NOMO-1 treated with dmso at 0.1 percent for 144 hours (cell line): ENCODE results near the gene PPP1R8.
"Not testable (repeated sequence)": the region's sequence is repeated elsewhere in the genome, so short reads cannot be mapped to it uniquely, and the experiment has no call there.

Source experiments
- DNase-seq: peaks from one replicate; lab custom pipeline; 2025; ENCODE audit not compliant: unreplicated experiment; lab: John Stamatoyannopoulos, UW

The PPP1R8 gene

GRCh38 chr1:27869719-27870085 is 39.1 kb downstream of the PPP1R8 start:
- DNase-seq = no peak

DNA sequence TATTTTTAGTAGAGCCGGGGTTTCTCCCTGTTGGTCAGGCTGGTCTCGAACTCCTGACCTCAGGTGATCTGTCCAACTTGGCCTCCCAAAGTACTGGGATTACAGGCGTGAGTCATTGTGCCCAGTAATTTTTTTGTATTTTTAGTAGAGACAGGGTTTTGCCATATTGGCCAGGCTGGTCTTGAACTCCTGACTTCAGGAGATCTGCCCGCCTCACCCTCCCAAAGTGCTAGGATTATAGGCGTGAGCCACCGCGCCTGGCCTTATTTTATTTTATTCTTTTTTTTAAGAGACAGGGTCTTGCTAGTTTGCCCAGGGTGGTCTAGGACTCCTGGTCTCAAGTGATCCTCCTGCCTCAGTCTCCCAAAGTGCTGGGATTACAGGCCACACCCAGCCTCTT is 40.5 kb downstream of the PPP1R8 start:
- DNase-seq = not testable (repeated sequence)

DNA sequence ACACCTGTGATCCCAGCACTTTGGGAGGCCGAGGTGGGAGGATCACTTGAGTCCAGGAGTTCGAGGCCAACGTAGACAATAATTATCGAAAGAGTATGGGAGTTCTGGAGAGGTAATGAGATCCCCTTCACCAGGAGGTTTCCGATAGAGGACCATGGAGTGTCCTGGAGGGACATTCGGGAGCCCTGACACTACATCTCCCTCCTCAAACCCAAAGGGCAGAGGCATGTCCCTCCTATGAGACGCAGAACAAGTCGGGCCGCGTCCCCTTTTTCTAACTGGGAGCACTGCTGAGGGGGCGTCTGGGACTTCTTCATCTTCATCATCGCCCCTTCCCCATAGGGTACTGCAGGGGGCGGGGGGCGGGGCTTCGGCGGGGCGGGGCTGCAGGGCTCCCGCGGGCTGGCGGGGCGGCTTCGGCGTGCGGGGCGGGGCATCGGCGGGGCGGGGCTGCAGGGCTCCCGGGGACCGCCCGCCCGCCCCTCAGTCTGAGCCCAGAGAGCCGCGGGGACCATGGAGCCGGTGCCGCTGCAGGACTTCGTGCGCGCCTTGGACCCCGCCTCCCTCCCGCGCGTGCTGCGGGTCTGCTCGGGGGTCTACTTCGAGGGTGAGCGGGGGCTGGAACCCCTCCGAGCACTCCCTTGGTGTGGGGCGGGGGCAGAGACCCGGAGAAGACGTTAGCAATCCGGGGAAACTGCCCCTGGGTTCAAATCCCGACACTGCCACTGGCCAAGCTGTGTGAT is 41.6 kb downstream of the PPP1R8 start, which contains the start of gene THEMIS2:
Gene THEMIS2 (plus strand): TSS at position 486 of the 743 bp plus-strand sequence. CDS start 28 bp downstream, at position 514.
- peak; percentile 22 for DNase-seq

DNA sequence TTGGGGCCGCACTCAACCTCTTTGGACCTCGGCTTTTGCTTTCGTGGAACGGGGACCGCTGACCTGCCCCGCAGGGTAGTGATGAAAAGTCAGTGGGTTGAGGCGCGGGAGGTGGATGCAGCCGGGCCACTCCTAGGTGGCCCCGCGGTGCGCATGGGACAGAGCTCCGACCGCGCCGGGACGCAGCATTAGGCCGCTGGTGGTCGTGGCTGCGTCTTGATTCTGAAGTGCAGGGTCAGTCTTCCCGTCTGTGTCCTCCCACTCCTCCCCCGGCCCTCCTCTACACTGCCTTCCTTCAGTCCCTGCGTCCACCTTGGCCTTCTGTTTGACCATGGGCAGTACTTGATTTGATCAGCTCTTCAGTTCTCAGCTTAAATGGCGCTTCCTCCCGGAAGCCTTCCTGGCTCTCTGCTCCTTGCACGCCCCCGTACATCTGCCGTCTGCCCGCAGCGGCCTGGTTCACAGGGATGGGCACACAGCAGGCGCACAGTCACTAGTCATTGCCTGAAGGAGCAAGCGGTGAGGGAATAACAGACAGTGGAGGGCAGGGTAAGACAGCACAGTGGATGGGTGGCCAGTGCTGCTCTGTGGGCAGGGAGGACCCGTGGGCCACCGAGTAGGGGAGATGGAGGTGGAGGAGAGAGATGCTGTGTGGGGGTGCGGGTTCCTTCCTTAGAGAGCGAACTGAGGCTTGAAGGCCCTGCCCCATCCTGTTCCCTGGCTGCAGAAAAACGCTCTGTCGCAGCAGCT is 42.4 kb downstream of the PPP1R8 start:
- DNase-seq = no peak

- peak; percentile 32 for DNase-seq
These were observed 43.2 kb downstream of the PPP1R8 start for GRCh38 chr1:27873671-27874384.

DNA sequence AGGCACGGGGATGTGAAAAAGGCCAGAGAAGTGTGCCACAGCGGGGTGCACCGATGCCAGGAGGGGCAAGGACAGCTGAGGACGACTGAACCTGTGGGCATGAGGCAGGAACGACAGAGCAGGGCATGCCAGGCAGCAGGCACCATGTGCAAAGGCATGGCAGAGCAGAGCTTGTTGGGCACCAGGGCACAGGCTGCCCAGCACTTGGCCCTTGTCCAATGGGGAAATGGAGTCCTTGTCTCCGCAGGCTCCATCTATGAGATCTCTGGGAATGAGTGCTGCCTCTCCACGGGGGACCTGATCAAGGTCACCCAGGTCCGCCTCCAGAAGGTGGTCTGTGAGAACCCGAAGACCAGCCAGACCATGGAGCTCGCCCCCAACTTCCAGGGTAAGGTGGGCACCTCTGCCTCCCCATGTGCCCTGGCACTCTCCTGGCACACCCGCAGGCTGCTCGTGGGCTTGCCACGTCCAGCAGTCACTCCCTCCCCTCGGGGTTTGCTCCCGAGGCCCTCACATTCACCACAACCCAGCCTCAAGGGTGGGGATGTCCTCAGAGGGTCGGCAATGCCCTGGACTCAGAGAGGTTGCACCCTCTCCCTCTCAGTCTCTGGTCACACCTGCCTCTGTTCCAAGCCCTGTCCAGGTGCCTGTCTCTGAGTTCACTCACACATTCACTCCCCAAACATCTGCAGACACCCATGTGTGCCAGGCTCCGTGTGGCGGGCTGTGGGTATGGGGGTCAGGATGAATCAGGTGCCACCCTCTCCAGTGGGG is 45.9 kb downstream of the PPP1R8 start:
- no peak for DNase-seq

DNA sequence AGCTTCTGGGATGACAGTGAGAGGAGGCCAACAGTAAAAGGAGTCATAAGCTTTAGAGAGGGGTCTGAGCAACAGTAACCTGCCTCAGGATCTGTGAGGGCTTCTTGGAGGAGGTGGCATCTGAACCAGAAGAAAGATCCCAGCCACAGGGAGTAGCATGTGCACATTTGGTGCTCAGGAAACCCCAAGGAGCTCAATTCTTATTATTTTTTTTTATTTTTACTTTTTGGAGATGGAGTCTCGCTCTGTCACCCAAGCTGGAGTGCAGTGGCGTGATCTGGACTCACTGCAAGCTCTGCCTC is 46.5 kb downstream of the PPP1R8 start:
- DNase-seq = no peak

DNA sequence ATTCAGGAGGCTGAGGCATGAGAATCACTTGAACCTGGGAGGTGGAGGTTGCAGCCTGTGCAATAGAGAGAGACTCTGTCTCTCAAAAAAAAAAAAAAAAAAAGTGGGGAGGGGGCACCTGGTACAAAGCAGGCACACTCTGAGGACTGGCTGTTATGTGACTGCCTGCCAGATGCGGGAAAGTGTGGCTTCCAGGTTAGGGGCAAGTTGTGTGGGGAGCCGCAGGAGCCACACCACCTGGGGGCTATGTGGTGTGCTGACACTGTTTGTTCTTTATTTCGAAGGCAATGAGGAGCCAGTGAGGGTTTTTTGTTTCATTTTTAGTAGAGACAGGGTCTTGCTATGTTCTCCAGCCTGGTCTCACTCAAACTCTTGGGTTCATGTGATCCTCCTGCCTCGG is 47.5 kb downstream of the PPP1R8 start:
- no peak for DNase-seq

GRCh38 chr1:27878787-27879335 is 48.3 kb downstream of the PPP1R8 start:
- DNase-seq = no peak

DNA sequence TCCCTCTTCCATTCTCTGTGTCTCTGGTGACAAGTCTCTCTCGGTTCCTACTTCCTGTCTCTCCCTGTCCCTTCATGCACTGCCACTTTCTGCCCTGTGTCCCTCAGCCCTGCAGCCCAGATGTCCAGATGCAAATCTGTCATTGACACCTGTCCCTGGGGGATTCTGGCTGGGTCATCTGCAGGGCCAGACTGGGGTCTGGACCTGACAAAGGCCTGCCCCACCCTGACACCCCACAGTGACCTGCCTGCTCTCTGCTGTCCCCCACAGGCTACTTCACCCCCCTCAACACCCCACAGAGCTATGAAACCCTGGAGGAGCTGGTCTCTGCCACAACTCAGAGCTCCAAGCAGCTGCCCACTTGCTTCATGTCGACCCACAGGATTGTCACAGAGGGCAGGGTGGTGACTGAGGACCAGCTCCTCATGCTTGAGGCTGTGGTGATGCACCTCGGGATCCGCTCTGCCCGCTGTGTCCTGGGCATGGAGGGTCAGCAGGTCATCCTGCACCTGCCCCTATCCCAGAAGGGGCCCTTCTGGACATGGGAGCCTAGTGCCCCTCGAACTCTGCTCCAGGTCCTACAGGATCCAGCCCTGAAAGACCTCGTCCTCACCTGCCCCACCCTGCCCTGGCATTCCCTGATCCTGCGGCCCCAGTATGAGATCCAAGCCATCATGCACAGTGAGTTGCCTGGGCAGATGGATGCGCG is 48.9 kb downstream of the PPP1R8 start:
- no peak for DNase-seq

DNA sequence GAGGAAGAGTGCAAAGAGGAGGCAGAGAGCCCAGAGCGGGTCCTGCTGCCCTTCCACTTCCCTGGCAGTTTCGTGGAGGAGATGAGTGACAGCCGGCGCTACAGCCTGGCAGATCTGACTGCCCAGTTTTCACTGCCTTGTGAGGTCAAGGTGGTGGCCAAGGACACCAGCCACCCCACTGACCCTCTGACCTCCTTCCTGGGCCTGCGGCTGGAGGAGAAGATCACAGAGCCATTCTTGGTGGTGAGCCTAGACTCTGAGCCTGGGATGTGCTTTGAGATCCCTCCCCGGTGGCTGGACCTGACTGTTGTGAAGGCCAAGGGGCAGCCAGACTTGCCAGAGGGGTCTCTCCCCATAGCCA is 51.9 kb downstream of the PPP1R8 start:
- no peak for DNase-seq

- DNase-seq = no peak
These were observed 53.0 kb downstream of the PPP1R8 start for GRCh38 chr1:27883536-27883935.

GRCh38 chr1:27884006-27884954 is 53.7 kb downstream of the PPP1R8 start:
- no peak for DNase-seq

- DNase-seq = peak; percentile 82
These were observed 54.5 kb downstream of the PPP1R8 start for GRCh38 chr1:27885114-27885528.

DNA sequence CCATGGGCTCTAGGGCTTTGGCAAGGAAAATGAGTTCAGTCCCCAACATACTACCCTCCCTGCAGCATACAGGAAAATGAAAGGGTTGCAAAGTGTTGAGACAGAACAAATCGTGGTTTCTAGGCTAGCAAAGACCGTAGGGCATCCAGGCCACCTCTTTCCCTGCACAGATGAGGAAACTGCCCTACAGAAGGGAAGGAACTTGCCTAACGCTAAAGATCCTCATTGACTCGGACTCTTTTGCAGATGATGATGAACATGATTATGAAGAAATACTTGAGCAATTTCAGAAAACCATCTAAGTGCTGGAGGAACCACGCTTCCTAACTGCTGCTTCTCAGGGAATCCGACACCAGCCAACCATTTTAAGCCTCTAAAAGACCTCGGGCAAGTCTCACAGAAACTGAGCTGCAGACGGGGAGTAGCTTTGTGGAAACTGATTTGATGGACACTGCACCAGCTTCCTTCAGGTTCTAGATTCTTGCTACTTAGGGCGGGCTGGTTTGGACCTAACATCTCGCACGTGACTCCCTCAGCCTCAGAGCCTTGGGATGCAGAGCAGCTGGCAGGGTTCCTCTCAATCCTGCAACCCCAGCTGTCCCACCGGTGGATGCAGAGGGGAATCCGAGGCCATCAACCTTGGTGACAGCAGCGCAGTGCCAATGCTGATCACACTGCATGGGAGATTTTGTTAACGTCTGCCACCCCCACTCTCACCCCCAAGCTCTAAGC is 55.2 kb downstream of the PPP1R8 start:
- peak; percentile 89 for DNase-seq

GRCh38 chr1:27886353-27886679 is 55.7 kb downstream of the PPP1R8 start:
- DNase-seq = no peak

DNA sequence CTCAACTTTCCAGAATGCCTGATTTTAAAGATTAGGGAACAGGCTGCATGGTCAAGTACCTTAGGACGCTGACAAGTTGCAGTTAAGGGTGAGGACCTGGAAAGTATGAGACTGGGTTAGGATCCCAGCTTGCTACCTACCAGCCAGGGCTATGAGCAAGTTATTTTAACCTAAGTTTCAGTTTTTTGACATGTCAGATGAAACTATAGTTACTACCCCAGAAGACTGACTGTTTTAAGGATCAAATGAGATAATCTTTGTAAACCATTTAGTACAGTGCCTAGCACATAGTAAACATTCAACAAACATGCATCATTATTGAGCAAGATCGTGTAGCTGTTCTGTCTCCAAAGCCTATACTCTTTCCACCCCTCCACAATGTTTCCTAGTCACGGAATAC is 56.2 kb downstream of the PPP1R8 start:
- no peak for DNase-seq

DNA sequence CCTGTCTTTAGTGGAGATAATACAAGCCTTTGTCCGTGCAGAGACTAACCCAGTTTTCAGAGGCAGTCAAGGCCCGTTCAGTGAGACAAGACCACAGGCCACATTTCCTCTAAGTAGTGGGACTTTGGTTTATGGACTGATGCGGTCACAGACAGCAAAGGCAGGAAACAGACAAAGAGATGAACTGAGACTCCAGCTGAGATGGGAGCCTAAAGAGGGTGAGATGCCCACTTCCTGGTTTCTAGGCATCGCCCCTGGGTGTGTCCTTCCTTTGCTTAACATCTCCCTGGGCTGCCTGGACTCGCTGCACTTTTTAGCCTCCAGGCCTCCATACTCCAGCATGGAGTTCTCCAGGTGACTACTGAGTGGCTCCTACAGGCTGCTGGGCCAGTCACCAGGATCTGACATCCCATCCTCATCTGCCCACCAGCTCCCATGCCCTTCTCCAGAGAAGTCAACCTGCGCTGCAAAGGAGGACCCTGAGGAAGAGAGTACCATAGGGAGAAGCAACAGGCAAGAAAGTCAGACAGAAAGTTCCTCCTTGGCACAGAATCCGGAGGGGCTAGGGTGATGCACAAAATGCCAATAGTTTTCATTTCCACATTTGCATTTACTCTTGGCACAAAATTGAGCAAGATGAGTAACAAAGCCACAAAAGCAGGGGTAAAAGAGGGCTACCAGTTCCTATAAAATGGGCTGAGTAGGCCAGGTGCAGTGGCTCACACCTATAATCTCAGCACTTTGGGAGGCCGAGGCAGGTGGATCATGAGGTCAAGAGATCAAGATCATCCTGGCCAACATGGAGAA is 56.8 kb downstream of the PPP1R8 start:
- peak; percentile 82 for DNase-seq
